Tibial artery (tissue), 4 donors: ENCODE data around the gene CDK9.

Source experiments
- DNase-seq, 2 donors: peaks; one replicate each; pipeline ENCODE4 v3.0.0-alpha.2; 2019
- H3K27ac ChIP-seq, 2 donors: fragments of 200-600 bp; sonication (generic) in 1 of 2; 1 replicate in 1 of 2; 2 replicates in 1 of 2; pipeline ENCODE4 v1.5.1; 2018 to 2019; ENCODE audit warnings: mild to moderate bottlenecking in 1 of 2
- H3K27me3 ChIP-seq, 2 donors: fragments of 200-600 bp; sonication (generic) in 1 of 2; one replicate each; pipeline versions ENCODE4 v1.5.1 to v1.6.0; 2016 to 2019
- H3K36me3 ChIP-seq, 3 donors: fragments of 200-600 bp; sonication (generic) in 2 of 3; one replicate each; pipeline ENCODE4 v1.5.1; 2016 to 2019; ENCODE audit warnings: mild to moderate bottlenecking in 2 of 3
- H3K4me1 ChIP-seq, 4 donors: fragments of 200-600 bp; sonication (generic) in 2 of 4; 1 replicate in 3 of 4; 2 replicates in 1 of 4; pipeline ENCODE4 v1.5.1; 2016 to 2019
- H3K4me3 ChIP-seq, 2 donors: fragments of 200-600 bp; sonication (generic) in 1 of 2; 1 replicate in 1 of 2; 2 replicates in 1 of 2; pipeline ENCODE4 v1.5.1; 2018 to 2019; ENCODE audit warnings: mild to moderate bottlenecking in 2 of 2
- H3K9me3 ChIP-seq, 3 donors: fragments of 200-600 bp; sonication (generic) in 1 of 3; one replicate each; pipeline ENCODE4 v1.5.1; 2016 to 2019
- intact Hi-C: fragments of 100-400 bp; cut with DNase I; formaldehyde crosslinking; loops from one replicate; pipeline ENCODE4 v1.15.0; 2023; ENCODE audit warnings: low total_unique reads
- TF ChIP-seq, protein P1 (sequence below), 2 experiments: fragments of 200-600 bp in 1 of 2; fragments of 450-650 bp in 1 of 2; IDR thresholded peaks; one replicate each; pipeline ENCODE4 v1.5.1; 2017 to 2019; ENCODE audit warnings: antibody characterized with exemption in 2 of 2, mild to moderate bottlenecking in 1 of 2, moderate library complexity in 1 of 2

CDK9 gene

DNA sequence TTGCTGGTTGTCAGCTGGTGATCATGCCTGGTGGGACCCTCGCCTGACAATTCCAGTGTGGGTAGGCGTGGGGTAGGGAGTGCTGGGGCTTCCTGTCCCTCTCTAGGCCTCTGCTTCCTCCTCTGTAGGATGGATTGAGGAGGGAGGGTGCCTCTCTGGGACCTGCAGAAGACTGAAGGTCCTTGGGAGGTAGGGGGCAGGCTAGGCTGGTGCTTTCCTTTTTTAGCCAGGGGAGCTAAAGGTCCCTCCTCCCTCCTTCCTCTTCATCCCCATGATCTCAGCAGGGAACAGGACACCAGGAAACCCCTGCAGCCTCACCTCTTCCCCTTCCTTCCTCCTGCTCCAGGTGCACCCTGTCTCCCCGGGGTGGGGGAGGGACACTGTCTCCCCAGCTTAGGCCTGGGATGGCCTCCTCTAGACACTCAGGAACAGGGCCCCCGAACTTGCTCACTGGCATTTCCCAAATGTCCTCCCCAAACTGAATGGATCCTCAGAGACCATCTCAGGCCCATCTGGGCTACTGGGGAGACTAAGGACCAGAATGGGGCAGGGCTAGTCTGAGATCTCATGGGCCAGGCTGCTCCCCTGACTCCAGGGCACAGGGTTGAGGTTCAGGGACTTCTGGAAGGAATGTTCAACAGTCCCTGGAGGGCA, 15.8 kb upstream of the CDK9 start:
- intact Hi-C loops: no loop called here

DNA sequence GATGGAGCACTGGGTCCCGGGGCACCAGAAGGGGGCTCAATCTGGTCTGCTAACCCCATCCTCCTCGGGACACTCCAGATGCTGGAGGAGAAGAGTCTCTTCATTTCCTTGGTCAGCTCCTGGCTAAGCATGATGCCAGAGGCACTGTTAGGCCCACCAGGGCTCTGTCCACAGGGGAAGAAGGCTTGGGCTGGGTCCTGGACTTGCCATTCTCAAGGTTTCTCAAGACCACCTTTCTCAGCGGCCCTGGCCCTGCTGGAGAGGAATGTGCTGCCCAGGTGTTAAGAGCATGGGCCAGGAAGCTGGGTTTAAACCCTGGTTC, 15.3 kb upstream of the CDK9 start:
- Histone ChIP-seq H3K4me1 (peaks cover 0 to 15% (median 10%) of the 10 kb centered on the region in 4 donors), H3K4me3 (peak overlapping the region; percentile 50 to 55), H3K36me3 (no peaks in the 10 kb centered on the region), H3K27me3 (peaks cover 0 to 7% of the 10 kb centered on the region in 2 donors), H3K9me3 (no peaks in the 10 kb centered on the region), H3K27ac (peak overlapping the region in 1 of 2 donors; percentile 64)
- no peak for DNase-seq
- intact Hi-C loops: no loop called here
- TF ChIP-seq, protein P1, sequence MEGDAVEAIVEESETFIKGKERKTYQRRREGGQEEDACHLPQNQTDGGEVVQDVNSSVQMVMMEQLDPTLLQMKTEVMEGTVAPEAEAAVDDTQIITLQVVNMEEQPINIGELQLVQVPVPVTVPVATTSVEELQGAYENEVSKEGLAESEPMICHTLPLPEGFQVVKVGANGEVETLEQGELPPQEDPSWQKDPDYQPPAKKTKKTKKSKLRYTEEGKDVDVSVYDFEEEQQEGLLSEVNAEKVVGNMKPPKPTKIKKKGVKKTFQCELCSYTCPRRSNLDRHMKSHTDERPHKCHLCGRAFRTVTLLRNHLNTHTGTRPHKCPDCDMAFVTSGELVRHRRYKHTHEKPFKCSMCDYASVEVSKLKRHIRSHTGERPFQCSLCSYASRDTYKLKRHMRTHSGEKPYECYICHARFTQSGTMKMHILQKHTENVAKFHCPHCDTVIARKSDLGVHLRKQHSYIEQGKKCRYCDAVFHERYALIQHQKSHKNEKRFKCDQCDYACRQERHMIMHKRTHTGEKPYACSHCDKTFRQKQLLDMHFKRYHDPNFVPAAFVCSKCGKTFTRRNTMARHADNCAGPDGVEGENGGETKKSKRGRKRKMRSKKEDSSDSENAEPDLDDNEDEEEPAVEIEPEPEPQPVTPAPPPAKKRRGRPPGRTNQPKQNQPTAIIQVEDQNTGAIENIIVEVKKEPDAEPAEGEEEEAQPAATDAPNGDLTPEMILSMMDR (IDR thresholded peaks at IDR 0.05): no peak

More for the DNA sequence above, 15.8 kb upstream of the CDK9 start:
- peaks cover 0 to 12% of the 10 kb centered on the region in 2 donors for H3K27me3 ChIP-seq
- TF ChIP-seq, protein P1 (IDR thresholded peaks at IDR 0.05): no peak
- peaks cover 0 to 15% (median 10%) of the 10 kb centered on the region in 4 donors for H3K4me1 ChIP-seq
- DNase-seq: no peak
- H3K4me3 ChIP-seq: peak overlapping the region; percentile 50 to 55
- no peaks in the 10 kb centered on the region for H3K9me3 ChIP-seq
- peak overlapping the region in 1 of 2 donors; percentile 64 for H3K27ac ChIP-seq
- H3K36me3 ChIP-seq: no peaks in the 10 kb centered on the region

DNA sequence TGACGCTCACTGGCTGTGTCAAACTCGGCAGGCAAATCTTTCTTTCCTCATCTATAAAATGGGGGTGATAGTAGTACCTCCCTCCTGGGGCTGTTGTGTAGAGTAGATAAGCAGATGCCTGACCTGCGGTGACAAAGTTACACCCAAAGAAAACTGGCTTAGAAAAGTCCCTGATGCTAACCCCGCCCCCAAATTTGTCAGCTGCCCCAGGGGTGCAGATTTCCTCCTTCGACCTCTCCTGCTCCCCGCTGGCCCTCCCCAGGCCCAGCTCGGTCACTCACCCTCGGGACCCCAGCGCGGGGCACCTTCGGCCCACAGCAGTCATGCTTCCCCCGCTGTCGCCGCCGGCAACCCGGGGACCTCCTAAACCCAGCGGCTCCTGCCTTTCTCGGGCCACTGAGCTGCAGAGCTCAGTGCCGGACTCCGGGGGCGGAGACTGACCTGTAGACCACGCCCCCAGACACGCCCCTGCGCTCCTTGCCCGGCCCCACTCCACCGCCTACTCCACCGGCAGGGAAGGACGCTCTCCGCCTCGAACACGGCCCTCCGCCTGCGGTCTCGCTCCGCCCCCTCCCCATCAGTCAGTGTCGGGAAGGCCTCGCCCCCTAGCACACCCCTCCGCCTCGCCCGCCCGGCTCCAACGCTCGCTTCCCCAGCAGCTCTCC, 14.8 kb upstream of the CDK9 start:
- Histone ChIP-seq H3K4me1 (peaks cover 0 to 15% (median 10%) of the 10 kb centered on the region in 4 donors), H3K4me3 (peak overlapping the region; percentile 50 to 55), H3K27ac (peak overlapping the region; percentile 26 to 64), H3K27me3 (peaks cover 0 to 2% of the 10 kb centered on the region in 2 donors), H3K36me3 (no peaks in the 10 kb centered on the region), H3K9me3 (no peaks in the 10 kb centered on the region)
- intact Hi-C loops: no loop called here
- DNase-seq: peak; percentile 98 to 99
- TF ChIP-seq, protein P1 (IDR thresholded peaks at IDR 0.05): no peak

DNA sequence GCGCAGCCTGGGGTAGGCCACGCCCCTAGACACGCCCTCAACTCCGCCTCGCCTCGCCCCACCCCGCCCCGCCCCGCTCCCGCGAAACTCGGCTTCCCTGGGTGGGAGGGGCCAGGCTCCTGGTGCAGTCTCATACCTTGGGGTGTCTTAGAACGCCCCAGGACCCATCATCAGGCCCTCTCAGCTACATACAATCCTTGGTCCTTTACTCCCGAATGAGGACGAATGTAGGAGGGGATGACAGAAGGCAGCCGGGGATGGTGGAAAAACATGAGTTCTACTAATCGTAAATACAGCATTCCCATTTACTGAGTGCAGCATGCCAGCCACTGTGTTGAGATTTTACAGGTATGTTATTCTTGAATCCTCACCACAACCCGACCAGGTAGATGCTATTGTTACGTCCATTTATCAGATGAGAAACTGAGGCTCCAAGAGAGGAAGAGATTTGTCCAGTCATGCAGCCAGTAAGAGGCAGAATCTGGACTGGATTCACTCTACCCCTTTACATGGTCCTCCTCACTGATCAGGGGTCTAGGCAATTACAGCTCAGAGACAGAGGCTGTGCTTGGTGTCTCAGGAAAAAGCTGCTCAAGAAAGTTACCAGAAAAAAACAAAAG, 14.2 kb upstream of the CDK9 start:
- DNase-seq: no peak
- Histone ChIP-seq H3K27ac (peak overlapping the region; percentile 26 to 64), H3K4me3 (peak overlapping the region; percentile 50 to 55), H3K4me1 (peaks cover 0 to 15% (median 10%) of the 10 kb centered on the region in 4 donors), H3K36me3 (no peaks in the 10 kb centered on the region), H3K9me3 (no peaks in the 10 kb centered on the region), H3K27me3 (peaks cover 0 to 3% of the 10 kb centered on the region in 2 donors)
- intact Hi-C loops: no loop called here
- TF ChIP-seq, protein P1 (IDR thresholded peaks at IDR 0.05): no peak

DNA sequence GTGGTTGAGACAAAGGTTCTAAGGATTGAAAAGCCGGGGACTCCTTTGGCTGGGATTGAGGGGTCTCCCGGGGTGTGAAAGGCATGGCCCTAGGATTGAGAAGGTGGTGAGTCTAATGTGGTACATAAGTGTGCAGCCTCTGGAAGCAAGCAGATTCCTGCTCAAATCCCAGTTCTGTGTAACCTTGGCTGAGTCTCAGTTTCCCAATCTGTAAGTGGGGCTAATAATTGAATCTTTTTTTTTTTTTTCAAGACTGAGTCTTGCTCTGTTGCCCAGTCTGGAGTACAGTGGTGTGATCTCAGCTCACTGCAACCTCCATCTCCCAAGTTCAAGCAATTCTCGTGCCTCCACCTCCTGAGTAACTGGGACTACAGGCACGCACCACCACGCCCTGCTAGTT, 13.2 kb upstream of the CDK9 start:
- no peak overlapping the region for H3K27ac ChIP-seq
- no peak for DNase-seq
- H3K36me3 ChIP-seq: no peaks in the 10 kb centered on the region
- H3K4me3 ChIP-seq: no peak overlapping the region
- H3K9me3 ChIP-seq: no peaks in the 10 kb centered on the region
- TF ChIP-seq, protein P1 (IDR thresholded peaks at IDR 0.05): no peak
- peaks cover 0 to 3% of the 10 kb centered on the region in 2 donors for H3K27me3 ChIP-seq
- intact Hi-C loops: no loop called here
- peaks cover 0 to 15% (median 10%) of the 10 kb centered on the region in 4 donors for H3K4me1 ChIP-seq
